Hepatocyte (in vitro differentiated cells): ENCODE measurements around the gene NCLN. TPM values are rescaled to one million over a fixed set of nuclear protein-coding genes. Genes with fewer than 3 reads are reported as not detected.
A peak's percentile ranks its signal among the peaks of the same experiment; 100 is the strongest.
"Not testable (repeated sequence)": the region's sequence is repeated elsewhere in the genome, so short reads cannot be mapped to it uniquely, and the experiment has no call there.

ENCODE experiments used
- DNase-seq: peaks from one replicate; pipeline ENCODE4 v3.0.0-alpha.2; 2016; ENCODE audit warnings: low spot score
- H2AFZ ChIP-seq: fragments of 200-600 bp; sonication (generic); 2 replicates; pipeline ENCODE4 v1.6.0; 2016; ENCODE audit warnings: antibody characterized with exemption, mild to moderate bottlenecking
- H3K27ac ChIP-seq: fragments of 200-600 bp; sonication (generic); 2 replicates; pipeline ENCODE4 v1.5.1; 2016; ENCODE audit warnings: mild to moderate bottlenecking
- H3K27me3 ChIP-seq: fragments of 200-600 bp; sonication (generic); 2 replicates; pipeline ENCODE4 v1.6.1; 2016
- H3K36me3 ChIP-seq: fragments of 200-600 bp; sonication (generic); replicated peaks from 2 replicates; pipeline ENCODE4 v1.5.1; 2016; ENCODE audit warnings: low read depth; ENCODE audit not compliant: insufficient read depth
- H3K4me1 ChIP-seq: fragments of 200-600 bp; sonication (generic); 2 replicates; pipeline ENCODE4 v1.5.1; 2016; ENCODE audit warnings: mild to moderate bottlenecking, moderate library complexity; ENCODE audit not compliant: insufficient read depth
- H3K4me2 ChIP-seq: fragments of 200-600 bp; sonication (generic); 2 replicates; pipeline ENCODE4 v1.6.0; 2016
- H3K4me3 ChIP-seq: fragments of 200-600 bp; sonication (generic); 2 replicates; pipeline ENCODE4 v1.5.1; 2016; ENCODE audit warnings: mild to moderate bottlenecking
- H3K79me2 ChIP-seq: fragments of 200-600 bp; sonication (generic); 2 replicates; pipeline ENCODE4 v1.6.0; 2017; ENCODE audit warnings: mild to moderate bottlenecking
- H3K9me2 ChIP-seq: fragments of 200-600 bp; sonication (generic); replicated peaks from 2 replicates; pipeline ENCODE4 v1.6.0; 2017; ENCODE audit warnings: mild to moderate bottlenecking; ENCODE audit not compliant: insufficient read depth
- H3K9me3 ChIP-seq: fragments of 200-600 bp; sonication (generic); 2 replicates; pipeline ENCODE4 v1.5.1; 2016; ENCODE audit warnings: low read depth, mild to moderate bottlenecking
- H4K20me1 ChIP-seq: fragments of 200-600 bp; sonication (generic); 2 replicates; pipeline ENCODE4 v1.6.0; 2016; ENCODE audit warnings: mild to moderate bottlenecking; ENCODE audit not compliant: insufficient read depth, poor library complexity, severe bottlenecking
- EZH2 ChIP-seq: fragments of 200-600 bp; sonication (generic); IDR thresholded peaks from 2 replicates; pipeline ENCODE4 v1.6.1; 2016; ENCODE audit warnings: antibody characterized with exemption, mild to moderate bottlenecking, borderline replicate concordance
- EZH2phosphoT487 ChIP-seq: fragments of 200-600 bp; sonication (generic); IDR thresholded peaks from one replicate; pipeline ENCODE4 v1.6.1; 2018; ENCODE audit warnings: antibody characterized with exemption, mild to moderate bottlenecking, low read depth, moderate library complexity; ENCODE audit not compliant: unreplicated experiment, severe bottlenecking
- WGBS: methylation state at CpG from one replicate; pipeline ENCODE4 v1.1.6; 2016; ENCODE audit warnings: low lambda C conversion rate; ENCODE audit errors: missing lambda C conversion rate; 5-methylcytosine and 5-hydroxymethylcytosine counted together
- polyA plus RNA-seq: library from polyadenylated mRNA; unstranded; fragments of >200 nt; fragmentation: Nextera tagmentation; extraction: Ambion mirVana; gene quantifications from 2 replicates; pipeline ENCODE4 v1.2.1, GENCODE V29; 2016
- total RNA-seq: library from RNA; depleted of rRNA; stranded (reverse); fragments of >200 nt; gene quantifications from 2 replicates; pipeline ENCODE4 v1.2.3, GENCODE V29; 2014
- TF ChIP-seq, protein P1 (sequence below): fragments of 200-600 bp; sonication (generic); IDR thresholded peaks from 2 replicates; pipeline ENCODE4 v1.5.1; 2016; ENCODE audit warnings: antibody characterized with exemption, mild to moderate bottlenecking; ENCODE audit not compliant: poor library complexity

The NCLN gene
- total and polyA plus RNA-seq, 2 experiments from 2014 or later = 44.9 to 94.2 TPM

DNA sequence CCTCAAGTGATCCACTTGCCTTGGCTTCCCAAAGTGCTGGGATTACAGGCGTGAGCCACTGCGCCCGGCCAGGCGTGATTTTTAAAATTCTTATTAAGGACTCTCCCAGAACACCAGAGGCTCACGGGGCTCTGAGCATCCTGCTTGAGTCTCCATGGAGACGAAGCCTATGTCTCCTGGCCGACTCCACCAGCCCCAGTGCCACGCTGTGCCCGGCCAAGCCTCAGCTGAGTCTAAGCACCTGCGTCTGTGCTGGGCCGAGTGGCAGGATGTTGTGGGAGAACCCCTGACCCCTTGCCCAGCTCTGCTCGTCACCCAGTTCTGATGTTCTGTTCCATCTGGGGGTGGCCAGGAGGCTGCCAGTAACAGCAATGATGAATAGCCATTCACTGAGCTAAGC, 34.8 kb downstream of the NCLN start:
- no peak overlapping the region for H3K4me3 ChIP-seq
- H3K4me1 ChIP-seq = no peaks in the 10 kb centered on the region
- no peak for DNase-seq
- H3K27ac ChIP-seq = no peak overlapping the region
- no peaks in the 10 kb centered on the region for H3K9me3 ChIP-seq
- H3K36me3 ChIP-seq = no peaks in the 10 kb centered on the region
- no peaks in the 10 kb centered on the region for H4K20me1 ChIP-seq
- TF ChIP-seq EZH2phosphoT487 = no peak
- TF ChIP-seq, protein P1, sequence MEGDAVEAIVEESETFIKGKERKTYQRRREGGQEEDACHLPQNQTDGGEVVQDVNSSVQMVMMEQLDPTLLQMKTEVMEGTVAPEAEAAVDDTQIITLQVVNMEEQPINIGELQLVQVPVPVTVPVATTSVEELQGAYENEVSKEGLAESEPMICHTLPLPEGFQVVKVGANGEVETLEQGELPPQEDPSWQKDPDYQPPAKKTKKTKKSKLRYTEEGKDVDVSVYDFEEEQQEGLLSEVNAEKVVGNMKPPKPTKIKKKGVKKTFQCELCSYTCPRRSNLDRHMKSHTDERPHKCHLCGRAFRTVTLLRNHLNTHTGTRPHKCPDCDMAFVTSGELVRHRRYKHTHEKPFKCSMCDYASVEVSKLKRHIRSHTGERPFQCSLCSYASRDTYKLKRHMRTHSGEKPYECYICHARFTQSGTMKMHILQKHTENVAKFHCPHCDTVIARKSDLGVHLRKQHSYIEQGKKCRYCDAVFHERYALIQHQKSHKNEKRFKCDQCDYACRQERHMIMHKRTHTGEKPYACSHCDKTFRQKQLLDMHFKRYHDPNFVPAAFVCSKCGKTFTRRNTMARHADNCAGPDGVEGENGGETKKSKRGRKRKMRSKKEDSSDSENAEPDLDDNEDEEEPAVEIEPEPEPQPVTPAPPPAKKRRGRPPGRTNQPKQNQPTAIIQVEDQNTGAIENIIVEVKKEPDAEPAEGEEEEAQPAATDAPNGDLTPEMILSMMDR = no peak
- TF ChIP-seq EZH2 = no peak
- H3K9me2 ChIP-seq = no peaks in the 10 kb centered on the region
- no peak overlapping the region for H2AFZ ChIP-seq
- peaks cover 13% of the 10 kb centered on the region for H3K27me3 ChIP-seq
- no peak overlapping the region for H3K4me2 ChIP-seq
- 85% methylated on average over 12 of the region's 12 CpGs for WGBS
- H3K79me2 ChIP-seq = no peaks in the 10 kb centered on the region

DNA sequence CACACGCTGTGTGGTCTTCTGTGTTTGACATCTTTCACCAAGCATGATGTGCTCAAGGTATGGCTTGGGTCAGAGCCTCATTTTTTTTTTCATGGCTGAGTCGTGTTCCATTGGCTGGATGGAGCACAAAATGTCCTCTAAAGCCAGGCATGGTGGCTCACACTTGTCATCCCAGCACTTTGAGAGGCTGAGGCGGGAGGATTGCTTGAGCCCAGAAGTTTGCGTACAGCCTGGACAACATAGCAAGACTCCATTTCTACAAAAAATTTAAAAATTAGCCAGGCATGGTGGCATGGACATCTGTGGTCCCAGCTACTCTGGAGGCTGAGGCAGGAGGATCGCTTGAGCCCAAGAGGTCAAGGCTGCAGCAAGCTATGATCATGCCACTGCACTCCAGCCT, 35.8 kb downstream of the NCLN start:
- not testable (repeated sequence) for H3K36me3 ChIP-seq, H3K27ac ChIP-seq, H3K4me3 ChIP-seq, H3K79me2 ChIP-seq, H3K4me1 ChIP-seq, H3K9me2 ChIP-seq, DNase-seq, H3K4me2 ChIP-seq, H4K20me1 ChIP-seq, H3K9me3 ChIP-seq, H2AFZ ChIP-seq
- peaks cover 22% of the 10 kb centered on the region for H3K27me3 ChIP-seq
- 93% methylated on average over 5 of the region's 5 CpGs for WGBS

DNA sequence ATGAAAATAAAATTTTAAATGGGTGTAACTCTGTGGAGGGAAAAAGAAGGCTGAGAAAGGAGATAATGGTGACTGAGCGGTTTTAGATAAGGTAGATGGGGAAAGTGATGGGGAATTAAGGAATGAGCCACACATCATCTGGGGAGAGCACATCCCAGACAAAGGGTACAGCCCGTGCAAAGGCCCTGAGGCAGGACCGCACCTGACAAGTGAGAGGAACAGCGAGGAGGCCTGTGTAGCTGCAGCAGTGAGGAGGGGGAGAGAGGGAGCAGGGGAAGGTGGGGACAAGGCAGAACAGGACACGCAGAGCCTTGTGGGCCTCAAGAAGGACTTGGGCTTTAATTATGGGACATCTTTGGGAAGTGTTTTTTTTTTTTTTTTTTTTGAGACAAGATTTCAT, 37.0 kb downstream of the NCLN start:
- no peak overlapping the region for H3K4me2 ChIP-seq
- no peaks in the 10 kb centered on the region for H3K79me2 ChIP-seq
- H3K27me3 ChIP-seq = peaks cover 33% of the 10 kb centered on the region
- WGBS = 89% methylated on average over 5 of the region's 5 CpGs
- no peak overlapping the region for H3K27ac ChIP-seq
- no peak overlapping the region for H3K4me3 ChIP-seq
- H2AFZ ChIP-seq = no peak overlapping the region
- no peaks in the 10 kb centered on the region for H3K9me2 ChIP-seq
- DNase-seq = no peak
- H3K36me3 ChIP-seq = no peaks in the 10 kb centered on the region
- no peaks in the 10 kb centered on the region for H3K9me3 ChIP-seq
- no peak for TF ChIP-seq EZH2phosphoT487
- no peak for TF ChIP-seq EZH2
- TF ChIP-seq, protein P1 = no peak
- H3K4me1 ChIP-seq = no peaks in the 10 kb centered on the region
- no peaks in the 10 kb centered on the region for H4K20me1 ChIP-seq

DNA sequence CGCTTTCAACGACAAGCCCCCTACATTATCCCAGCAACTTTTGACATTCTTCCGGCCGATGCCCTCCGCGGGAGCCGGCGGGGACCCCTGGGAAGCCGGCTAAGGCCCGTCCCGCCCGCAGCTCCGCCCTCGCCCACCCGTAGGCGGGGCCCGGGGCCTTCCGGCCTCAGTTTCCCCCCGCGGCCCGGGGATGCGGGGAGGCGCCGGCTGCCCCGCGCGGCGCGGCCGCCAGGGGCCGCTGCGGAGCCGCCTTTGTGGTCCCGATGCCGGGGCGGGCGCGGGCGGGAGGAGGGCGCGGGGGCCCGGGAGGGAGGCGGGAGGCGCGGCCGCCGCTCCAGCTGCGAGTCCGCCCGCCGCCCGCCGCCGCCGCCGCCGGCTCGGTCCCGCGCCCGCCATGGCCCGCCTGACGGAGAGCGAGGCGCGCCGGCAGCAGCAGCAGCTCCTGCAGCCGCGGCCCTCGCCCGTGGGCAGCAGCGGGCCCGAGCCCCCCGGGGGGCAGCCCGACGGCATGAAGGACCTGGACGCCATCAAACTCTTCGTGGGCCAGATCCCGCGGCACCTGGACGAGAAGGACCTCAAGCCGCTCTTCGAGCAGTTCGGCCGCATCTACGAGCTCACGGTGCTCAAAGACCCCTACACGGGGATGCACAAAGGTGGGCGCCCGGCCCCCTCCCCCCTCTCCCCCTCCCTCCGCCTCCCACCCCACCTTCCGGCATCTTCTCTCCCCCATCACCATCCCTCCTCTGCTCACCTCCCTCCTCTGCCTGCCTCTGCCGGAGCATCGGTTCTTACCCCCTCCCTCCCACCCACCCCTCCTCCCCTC, 38.8 kb downstream of the NCLN start, which contains the start of gene CELF5:
TSS of gene CELF5 (plus strand) at position 316 of the 823 bp plus-strand sequence. CDS start at position 395, 79 bp downstream.
- H4K20me1 ChIP-seq = no peaks in the 10 kb centered on the region
- WGBS = 5% methylated on average over 34 of the region's 94 CpGs
- H3K79me2 ChIP-seq = no peaks in the 10 kb centered on the region
- H3K9me2 ChIP-seq = no peaks in the 10 kb centered on the region
- H3K9me3 ChIP-seq = no peaks in the 10 kb centered on the region
- H3K36me3 ChIP-seq = no peaks in the 10 kb centered on the region
- peak within 1 kb of the TSS; percentile 78 for H3K4me2 ChIP-seq
- no peak within 1 kb of the TSS for H3K4me3 ChIP-seq
- H3K27me3 ChIP-seq = peaks cover 49% of the 10 kb centered on the region
- H3K27ac ChIP-seq = no peak within 1 kb of the TSS
- TF ChIP-seq, protein P1 = peak; percentile 43
- TF ChIP-seq EZH2 (no peak), EZH2phosphoT487 (no peak)
- no peaks in the 10 kb centered on the region for H3K4me1 ChIP-seq
- H2AFZ ChIP-seq = no peak within 1 kb of the TSS
- peak; percentile 80 for DNase-seq
